ENCODE data around the gene DNAL1.

DNA sequence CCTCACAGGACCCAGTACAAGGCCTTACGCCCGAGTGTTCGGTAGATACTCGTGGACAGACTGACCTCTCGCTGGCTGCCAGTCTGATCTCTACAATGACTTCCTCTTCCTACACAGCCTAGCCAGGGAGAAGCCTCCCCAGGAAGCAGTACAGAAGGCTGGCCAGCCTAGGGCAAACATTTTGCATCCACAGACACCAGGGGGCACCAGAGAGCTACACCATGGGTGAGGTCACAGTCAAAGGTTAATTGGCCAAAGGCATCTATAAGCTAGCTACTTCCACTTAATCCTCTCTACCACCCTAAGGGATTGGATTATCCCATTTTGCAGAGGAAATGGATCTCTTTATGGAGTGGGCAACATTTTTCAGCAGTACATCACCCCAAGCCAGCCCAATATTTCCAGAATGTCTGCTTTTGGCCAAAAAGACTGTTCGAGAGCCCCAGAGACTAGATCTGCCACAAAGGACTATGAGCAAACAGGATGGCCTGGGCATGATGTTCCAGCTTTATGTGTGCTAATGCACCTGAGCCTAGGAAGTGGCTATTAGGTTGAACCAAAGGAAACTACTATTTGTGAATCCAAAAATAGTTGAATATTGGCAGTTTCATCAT, 84.0 kb downstream of the DNAL1 start:
- TF ChIP-seq, protein P1, sequence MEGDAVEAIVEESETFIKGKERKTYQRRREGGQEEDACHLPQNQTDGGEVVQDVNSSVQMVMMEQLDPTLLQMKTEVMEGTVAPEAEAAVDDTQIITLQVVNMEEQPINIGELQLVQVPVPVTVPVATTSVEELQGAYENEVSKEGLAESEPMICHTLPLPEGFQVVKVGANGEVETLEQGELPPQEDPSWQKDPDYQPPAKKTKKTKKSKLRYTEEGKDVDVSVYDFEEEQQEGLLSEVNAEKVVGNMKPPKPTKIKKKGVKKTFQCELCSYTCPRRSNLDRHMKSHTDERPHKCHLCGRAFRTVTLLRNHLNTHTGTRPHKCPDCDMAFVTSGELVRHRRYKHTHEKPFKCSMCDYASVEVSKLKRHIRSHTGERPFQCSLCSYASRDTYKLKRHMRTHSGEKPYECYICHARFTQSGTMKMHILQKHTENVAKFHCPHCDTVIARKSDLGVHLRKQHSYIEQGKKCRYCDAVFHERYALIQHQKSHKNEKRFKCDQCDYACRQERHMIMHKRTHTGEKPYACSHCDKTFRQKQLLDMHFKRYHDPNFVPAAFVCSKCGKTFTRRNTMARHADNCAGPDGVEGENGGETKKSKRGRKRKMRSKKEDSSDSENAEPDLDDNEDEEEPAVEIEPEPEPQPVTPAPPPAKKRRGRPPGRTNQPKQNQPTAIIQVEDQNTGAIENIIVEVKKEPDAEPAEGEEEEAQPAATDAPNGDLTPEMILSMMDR (optimal IDR thresholded peaks at IDR 0.05 in 1 of 3, IDR thresholded peaks at IDR 0.05 in 1 of 3, conservative IDR thresholded peaks at IDR 0.05 in 1 of 3; ENCODE audit: extremely low read depth in 1 of 3, insufficient read depth in 2 of 3, low read length in 3 of 3) = peak; percentile 89 to 96 (median 96)
- no peak for TF ChIP-seq EZH2 (IDR thresholded peaks at IDR 0.05; ENCODE audit: low read length)

Data from keratinocyte (primary cell).